GM18511 (cell line): ENCODE measurements around the gene EXOC4.
"Not testable (repeated sequence)": the region's sequence is repeated elsewhere in the genome, so short reads cannot be mapped to it uniquely, and the experiment has no call there.

ENCODE experiments used
- ATAC-seq: cut with Tn5 transposase; IDR thresholded peaks from one replicate; pipeline ENCODE4 v1.9.1; 2021; ENCODE audit warnings: mild to moderate bottlenecking, moderate library complexity; ENCODE audit not compliant: unreplicated experiment

Gene EXOC4

DNA sequence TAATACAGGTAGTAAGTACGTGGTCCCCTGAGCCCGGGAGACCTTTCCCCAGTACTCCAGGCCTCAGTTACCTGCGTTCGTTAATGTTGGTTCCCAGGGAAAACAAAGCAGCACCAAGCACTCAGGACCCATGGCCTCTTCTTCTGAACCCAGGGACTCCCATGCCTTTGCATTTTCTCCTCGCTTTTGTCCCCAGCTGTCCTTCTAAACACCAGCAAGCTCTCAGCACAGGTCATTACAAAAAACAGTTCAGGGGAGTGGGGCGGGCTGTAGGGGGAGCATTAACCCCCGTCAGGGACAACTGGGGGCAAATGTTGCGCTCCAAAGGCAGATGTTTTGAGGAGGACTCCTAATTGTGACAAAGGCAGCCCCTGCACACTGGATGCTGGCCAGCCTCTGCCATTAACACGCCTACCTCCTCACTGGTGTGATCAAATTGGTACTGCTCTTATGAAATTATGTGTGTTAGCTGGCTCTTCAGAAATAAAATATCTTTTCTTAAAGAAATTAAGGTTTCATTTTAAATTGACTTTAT lies 793.8 kb downstream of the EXOC4 start:
- no peak for ATAC-seq

DNA sequence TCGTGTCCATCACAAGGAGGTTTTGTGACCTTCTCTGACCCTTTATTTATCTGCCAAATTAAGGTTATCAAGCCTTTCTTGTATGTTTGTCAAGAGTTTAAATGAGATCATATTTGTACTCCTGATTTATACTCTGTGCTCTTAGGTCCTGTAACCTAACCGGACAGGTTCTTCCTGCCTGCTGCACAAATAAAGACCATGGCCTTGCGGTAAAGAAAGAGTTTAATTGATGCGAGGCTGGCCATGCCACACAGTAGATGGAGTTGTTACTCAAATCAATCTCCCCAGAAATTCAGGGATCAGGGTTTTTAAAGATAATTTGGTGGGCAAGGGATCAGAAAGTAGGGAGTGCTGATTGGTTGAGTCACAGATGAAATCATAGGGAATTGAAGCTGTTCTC lies 794.8 kb downstream of the EXOC4 start:
- ATAC-seq: no peak

DNA sequence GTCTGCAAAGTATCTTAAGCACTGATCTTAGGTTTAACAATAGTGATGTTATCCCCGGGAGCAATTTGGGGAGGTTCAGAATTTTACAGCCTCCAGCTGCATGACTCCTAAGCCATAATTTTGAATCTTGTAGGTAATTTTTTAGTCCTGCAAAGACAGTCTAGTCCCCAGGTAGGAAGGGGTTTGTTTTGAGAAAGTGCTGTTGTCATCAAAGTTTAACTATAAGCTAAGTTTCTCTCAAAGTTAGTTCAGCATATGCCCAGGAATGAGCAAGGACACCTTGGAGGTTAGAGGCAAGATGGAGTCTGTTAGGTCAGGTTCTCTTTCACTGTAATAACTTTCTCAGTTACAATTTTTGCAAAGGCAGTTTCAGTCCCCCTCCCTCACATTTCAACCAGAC lies 795.3 kb downstream of the EXOC4 start:
- ATAC-seq: no peak

DNA sequence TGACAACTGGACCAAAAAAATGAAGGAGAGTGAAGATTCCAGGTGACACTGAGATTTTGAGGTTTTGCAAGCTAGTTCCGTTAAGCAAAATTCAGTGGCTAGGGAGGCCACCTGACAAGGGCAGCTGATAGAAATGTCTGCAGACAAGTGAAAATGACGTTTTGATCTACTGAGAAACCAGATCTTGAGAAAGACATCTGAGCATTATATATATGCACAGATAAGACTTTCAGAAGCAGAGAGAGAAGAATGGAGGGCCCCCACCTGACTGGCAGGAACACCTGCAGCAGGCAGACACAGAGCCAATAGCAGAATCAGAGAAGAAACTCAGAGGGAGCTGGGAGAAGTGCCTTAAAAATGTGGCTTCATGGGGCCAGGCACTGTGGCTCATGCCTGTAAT lies 798.1 kb downstream of the EXOC4 start:
- ATAC-seq: peak; percentile 80

DNA sequence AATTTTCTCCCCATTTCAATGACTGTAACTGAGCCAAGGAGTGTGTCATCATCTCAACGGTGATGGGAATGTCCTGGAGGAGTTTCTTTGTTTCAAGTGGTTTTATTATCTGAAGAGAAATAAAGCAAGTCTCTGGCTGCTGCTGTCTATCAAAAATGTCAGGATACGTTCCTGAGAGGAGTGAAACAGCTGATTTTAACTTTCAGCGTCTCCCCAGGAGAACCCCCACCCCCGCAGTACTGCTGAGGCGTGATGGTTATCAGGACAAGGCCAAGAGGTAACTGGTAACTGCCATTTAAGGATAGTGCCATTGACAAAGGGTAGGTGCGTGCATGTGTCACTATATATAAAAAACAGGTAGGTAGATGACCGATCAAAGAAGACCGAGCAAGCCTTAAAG lies 803.9 kb downstream of the EXOC4 start:
- no peak for ATAC-seq

DNA sequence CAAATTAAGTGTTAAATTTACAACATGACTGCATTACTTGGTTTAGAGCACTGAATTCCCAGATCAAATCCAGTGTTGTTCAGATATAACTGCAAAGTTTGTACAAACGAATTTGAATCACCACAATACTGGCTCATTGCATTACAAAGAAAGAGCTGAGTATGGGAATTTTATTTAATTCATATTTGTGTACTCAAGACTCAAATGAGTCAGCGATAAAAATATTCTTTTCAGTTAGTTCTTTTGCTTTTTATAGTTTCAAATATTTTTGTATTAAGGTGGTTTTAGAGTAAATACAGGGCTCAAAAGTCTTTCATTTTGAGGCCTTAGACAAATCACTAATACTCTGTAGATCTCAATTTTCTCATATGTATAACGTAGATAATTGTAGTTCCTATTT lies 805.6 kb downstream of the EXOC4 start:
- no peak for ATAC-seq

DNA sequence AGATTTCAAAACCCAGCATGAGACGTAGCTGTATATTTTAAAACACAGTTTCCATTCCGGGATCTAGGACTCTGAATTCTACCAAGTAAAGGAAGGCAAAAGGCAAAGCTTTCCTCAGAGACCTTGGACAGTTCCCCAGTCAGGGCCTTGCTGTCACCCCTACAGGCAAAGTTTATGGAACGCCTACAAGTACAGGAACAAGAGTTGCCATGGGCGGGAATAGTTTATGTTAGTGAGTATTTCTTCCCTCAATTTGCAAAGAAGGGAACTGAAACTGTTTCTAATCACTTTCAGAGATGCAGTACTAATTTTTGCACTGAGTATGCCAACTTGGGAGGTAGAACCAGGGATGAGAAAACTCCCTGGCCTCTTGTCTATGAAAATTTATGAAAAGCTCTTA lies 806.1 kb downstream of the EXOC4 start:
- no peak for ATAC-seq

DNA sequence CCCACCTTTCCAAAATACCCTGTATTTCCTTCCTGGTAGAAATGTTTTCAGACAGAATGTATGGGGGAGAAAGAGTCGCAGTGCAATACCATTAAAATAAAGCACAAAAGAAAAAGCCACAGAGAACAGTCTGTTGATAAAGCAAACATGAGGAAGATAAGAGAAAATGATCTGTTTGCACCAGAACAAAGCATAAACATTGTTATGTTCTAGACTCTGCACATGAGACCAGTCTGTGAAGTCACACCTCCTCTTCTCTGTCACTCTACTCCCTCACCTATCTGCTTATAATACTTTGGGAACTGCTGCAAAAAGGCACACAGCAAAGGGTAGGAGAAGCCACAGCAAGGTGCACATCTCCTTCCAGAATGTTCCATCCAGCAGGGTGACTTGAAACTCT lies 807.0 kb downstream of the EXOC4 start:
- no peak for ATAC-seq

DNA sequence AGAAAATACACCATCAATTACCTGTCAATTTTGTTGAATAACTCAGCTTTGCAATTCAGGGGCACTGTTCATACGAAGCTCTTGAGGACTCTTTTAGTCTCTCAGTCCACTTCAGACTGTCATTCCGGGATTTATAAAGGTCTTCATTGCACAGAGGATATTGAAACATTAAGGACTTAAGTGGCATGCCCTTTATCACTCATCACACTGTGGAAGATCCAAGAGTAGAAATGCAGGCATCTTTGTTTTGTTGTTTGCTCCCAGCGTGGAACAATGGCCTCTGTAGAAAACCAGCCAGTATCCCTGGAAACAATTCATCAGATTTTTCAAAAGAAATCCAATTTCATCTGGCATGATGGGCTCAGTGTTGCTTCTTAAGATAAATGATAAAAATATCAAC lies 808.0 kb downstream of the EXOC4 start:
- no peak for ATAC-seq

DNA sequence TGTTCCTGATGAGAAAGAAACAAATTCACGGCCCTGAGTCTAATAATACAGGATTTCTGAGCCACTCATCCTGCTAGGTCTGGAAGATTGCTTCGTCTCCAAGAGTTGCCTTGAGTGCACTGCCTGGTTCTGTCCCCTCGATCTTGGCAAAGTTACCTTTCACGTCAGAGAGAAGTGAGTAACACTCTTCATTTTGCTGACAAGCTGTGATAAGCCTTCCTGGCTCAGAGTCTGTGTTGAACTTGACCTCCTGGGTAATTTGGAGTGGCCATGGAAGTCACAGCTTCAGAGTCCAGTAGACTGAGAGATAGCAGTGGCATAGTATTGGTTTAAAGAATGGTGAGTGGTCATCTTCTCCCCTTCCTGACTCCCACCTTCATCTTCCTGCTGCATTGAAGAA lies 809.6 kb downstream of the EXOC4 start:
- ATAC-seq: no peak

DNA sequence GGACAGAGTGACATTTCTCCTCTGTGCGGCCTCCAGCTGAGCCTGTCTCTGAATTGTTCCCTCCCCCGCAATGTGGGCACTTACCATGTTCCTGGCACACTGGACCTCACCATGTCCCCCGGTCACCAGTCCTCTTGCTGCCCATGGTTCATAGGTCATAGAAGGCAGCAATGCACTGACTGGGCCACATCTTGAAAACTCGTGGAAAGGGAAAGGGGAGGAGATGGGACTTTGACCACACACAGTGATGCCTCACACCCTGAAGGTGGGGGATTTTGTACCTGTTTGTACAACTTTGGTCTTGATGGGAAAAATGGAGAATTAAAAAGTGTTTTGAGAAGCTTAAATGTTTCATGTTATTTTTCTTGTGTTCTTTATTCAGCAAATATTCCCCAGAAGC lies 812.5 kb downstream of the EXOC4 start:
- no peak for ATAC-seq

DNA sequence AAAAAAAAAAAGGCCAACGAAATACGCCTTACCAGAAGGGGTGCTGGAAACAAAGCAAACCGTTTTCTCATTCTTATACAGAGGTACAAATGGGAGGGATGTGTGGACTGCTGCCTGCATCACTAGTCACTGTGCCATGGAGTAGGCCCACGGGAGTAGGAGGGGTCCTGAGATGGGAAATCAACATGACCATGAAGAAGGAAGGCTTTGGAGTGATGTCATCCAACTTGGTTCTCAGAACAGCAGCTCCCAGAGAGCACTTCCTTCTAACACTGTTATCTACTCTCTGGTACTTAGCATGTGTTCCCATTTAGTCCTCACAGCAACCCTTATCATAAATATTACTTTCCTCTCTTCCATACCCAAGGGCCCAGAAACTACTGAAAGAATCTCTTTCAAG lies 814.3 kb downstream of the EXOC4 start:
- ATAC-seq: no peak

DNA sequence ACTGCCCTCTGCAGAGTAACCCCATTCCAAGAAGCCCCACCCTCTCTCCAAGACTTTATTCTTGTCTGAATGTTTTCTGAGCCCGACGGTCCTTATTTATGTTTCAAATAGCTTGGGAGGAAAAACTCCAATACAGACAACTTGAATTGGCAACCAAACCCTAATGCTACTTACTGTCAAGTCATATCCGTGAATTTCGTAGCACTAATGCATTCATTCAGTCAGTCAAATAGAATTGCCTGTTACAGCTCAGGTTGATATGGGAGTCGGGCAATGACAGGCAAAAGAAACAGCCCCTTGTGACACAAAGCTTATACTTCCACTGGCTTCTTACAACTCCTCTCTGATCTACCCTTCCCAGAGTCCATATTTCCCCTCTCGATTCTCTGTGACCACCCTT lies 815.8 kb downstream of the EXOC4 start:
- ATAC-seq: no peak

DNA sequence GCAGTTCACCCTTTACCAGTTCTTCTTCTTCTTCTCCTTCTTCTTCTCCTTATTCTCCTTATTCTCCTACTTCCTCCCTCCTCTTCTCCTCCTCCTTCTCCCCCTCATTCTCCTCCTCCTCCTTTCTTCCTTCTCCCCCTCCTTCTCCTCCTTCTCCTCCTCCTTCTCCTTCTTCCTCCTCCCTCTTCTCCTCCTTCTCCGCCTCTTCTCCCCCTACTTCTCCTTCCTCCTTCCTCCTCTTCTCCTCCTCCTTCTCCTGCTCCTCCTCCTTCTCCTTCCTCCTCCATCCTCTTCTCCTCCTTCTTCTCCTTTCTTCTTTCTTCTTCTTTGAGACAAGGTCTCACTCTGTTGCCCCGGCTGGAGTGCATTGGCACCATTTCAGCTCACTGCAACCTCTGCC lies 816.3 kb downstream of the EXOC4 start:
- no peak for ATAC-seq

DNA sequence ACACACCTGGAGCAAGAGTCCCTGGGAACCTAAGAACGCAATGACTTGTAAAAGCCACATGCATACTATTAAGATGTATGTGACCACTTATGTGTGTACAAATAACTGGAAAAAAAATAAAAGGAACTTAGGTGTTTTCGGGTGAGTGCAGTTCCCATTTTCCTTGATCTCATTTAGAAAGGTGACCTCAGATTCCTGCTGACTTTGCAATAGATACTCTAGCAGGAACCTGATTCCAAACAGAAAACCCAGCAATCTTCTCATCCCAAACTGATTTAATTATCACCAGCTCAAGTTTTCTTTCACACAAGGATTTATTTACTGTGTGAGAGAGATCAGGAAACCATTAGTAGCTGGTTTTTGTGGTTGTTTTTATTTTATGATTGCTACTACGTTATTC lies 817.8 kb downstream of the EXOC4 start:
- no peak for ATAC-seq

DNA sequence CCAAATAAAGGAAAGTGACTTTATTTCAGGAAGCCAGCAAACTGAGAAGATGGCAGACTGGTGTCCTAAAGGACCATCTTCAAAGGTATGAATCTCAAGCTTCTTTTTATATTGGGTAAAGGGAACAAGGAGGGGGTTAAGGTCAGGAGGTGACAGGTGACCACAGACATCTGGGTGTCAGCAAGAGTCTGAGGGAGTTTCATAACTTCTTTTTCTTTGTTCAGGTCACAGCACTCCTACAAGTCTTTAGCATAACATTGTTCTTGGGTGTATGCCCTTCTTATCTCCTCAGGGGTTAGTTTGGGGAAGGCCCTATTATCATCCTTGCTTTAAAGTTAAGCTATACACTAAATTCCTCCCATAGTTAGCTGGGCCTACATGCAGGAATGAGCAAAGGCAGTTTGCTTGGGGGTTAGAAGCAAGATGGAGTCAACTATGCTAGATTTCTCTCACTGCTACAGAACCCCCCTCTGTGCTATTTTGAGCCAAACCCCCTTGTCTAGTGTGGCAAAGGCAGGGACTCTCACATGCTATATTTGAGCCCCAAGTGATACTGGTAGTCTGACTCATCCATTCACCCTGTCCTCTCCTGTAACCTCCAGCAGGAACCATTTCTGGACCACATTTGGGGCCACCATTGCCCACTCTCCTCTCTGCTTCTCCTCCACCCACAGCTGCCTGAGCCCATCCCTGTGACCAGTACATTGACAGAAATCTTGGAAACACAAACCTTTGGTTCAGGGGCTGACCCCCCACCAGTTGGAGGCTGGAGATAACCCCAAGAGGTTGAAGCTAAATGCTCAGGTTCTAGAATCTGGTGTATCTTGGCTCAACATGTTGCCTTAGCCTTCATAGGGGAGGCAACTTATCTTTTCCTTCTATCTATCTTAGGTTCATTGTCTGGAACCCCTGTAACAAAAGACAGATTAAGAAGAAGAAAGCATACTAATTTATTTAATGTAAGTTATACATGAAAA lies 818.8 kb downstream of the EXOC4 start:
- peak; percentile 96 for ATAC-seq

DNA sequence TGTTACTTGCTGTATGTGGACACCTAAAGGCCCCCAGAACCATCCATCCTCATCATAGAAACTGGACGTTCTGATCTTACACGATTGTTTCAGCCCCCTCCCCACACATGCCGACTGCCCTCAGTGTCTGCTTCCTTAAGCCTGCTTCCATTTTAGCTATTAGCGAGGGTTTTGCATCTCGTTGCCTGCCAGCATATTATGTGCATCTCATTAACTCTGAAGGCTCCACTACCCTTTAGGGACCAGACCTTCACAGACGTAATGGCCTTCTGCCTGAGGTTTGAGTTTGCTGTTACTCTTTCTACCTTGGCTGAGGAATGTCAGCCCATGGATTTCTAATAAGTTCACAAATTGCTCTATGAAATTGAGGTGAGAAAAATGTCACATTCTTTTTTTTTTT lies 820.4 kb downstream of the EXOC4 start:
- no peak for ATAC-seq

DNA sequence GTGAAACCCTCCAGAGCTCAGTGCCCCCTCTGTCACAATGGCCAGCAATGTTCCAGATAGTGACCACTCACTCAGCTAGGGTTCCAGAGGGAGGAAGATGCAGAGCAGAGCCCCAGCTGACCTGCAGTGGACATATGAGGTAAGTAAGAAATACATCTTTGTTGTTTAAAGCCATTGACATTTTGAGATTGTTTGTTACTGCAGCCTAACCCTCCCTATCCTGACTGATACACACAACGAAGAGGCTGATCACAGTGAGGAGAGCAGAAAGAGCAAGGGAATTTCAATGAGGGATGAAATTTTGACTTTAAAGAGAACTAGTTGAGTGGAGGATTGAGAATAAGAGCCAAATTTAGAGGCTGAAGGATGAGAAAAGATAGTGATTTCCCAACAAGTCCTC lies 822.9 kb downstream of the EXOC4 start:
- ATAC-seq: no peak

DNA sequence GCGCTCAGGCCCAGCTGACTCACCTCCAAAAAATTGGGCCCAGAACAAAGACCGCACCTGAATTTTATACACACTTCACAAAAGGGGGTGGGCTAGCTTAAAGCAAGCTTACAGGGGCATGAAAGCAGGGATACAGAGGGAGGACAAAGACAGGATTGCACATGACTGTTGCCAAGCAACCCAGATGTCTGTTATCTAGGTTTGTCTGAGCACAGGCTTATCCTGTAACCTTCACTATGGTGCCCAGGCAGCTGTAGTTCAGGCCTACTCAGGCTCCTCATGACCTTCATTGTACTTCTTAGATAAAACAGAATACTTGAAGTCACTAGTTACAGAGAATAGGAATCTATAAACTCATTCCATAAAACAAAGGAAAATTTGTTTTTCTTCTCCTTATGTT lies 824.7 kb downstream of the EXOC4 start:
- ATAC-seq: not testable (repeated sequence)

DNA sequence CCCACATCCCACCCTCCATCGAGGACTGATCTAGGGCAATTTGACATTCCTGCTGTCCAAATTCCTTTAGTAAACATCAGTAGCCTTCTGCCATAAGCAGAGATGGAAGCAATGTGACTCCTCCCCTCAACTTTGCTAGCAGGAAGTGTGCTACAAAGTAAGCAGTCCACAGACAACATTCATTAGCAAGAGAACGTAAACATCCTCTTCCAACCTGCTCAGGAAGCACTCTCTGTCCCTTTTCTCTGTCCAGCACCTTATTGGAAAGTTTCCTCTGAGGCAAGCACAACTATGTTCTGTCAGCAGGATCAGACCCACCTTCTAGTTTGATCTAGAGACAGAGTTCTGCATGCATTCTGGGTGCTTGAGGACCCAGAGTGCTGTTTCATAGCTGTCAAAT lies 826.1 kb downstream of the EXOC4 start:
- ATAC-seq: no peak

DNA sequence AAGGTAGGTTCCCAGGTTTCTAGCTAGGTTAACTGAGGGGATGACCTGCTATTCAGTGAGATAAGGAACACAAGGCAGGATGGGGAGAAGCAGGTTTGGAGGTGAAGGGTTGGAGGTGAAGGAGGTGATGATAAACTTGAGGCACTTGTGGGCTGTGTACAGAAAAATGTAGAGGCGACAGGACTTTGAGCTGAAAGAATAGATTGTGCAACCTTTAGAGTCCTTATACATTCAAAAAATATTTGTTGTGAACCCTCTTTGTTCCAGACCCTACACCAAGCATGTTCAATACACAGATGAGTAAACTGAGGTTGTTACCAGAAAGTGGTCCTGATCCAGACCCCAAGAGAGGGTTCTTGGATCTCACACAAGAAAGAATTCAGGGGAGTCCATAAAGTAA lies 828.8 kb downstream of the EXOC4 start:
- ATAC-seq: no peak

DNA sequence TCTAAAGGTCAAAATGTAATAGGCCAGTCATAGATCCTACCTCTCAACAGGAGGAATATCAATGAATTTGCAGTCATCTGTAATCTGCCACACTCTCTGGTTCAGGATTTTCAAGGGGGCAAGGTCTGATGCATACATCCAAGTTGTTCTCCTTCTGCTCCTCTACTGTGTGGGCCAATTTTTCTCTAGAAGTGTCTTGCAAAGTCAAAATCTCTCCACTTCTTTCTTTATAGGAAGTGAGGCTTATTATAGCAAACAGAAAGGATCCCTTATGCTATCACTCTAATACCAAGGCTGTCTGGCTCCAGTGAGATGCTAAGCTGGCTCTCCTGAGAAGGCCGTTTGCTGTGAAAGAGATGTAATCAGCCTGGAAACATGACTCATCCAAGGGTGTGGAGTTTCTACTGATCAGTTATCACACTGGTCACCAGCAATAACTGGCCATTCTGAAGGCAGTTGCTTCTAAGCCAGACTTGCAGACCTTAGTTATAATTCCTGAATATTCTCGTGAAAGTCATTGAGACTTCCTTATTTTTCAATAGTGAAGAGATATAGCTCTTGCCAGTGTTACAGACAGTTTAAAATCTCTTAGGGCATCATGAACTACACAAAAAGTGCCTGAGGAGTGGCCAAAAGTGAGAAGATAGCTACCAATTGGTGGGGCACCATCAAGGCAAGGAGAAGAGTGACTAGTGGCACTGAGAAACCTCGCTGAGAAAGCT lies 831.0 kb downstream of the EXOC4 start:
- no peak for ATAC-seq
